Calu3 (cell line): ENCODE measurements around the gene NDUFS2. TPM values are rescaled to one million over a fixed set of nuclear protein-coding genes. Genes with fewer than 3 reads are reported as not detected.

Experiments used
- BruUV-seq: library from RNA; stranded (reverse); fragments of 400-500 nt; replicated peaks from 2 replicates; lab custom pipeline; 2021; lab: Mats Ljungman, UMichigan
- CTCF ChIA-PET: fragments of 300-600 bp; sonication (Branson Sonifier 250); formaldehyde crosslinking; loops from one replicate; lab custom pipeline; 2022; ENCODE audit warnings: antibody characterized with exemption; lab: Charles Lee
- DNase-seq: peaks from one replicate; pipeline ENCODE4 v3.0.0; 2022
- H3K27ac Mint-ChIP-seq: one replicate; pipeline ENCODE4 v1.8.0; 2022; ENCODE audit warnings: mixed read lengths; ENCODE audit not compliant: unreplicated experiment
- H3K27me3 Mint-ChIP-seq: one replicate; pipeline ENCODE4 v1.8.0; 2022; ENCODE audit warnings: mixed read lengths; ENCODE audit not compliant: unreplicated experiment
- H3K36me3 Mint-ChIP-seq: one replicate; pipeline ENCODE4 v1.8.0; 2022; ENCODE audit warnings: mild to moderate bottlenecking, moderate library complexity, mixed read lengths; ENCODE audit not compliant: insufficient read depth, unreplicated experiment
- H3K4me1 Mint-ChIP-seq: one replicate; pipeline ENCODE4 v1.8.0; 2022; ENCODE audit warnings: mild to moderate bottlenecking, low read depth, mixed read lengths; ENCODE audit not compliant: unreplicated experiment
- H3K4me3 Mint-ChIP-seq: one replicate; pipeline ENCODE4 v1.8.0; 2022; ENCODE audit warnings: mild to moderate bottlenecking, low read depth, moderate library complexity, mixed read lengths; ENCODE audit not compliant: unreplicated experiment
- H3K9me3 Mint-ChIP-seq: one replicate; pipeline ENCODE4 v1.8.0; 2022; ENCODE audit warnings: low read depth, mixed read lengths; ENCODE audit not compliant: unreplicated experiment
- CTCF ChIP-seq: fragments of 200-600 bp; IDR thresholded peaks from one replicate; pipeline ENCODE4 v1.8.0; 2022; ENCODE audit warnings: antibody characterized with exemption; ENCODE audit not compliant: unreplicated experiment
- intact Hi-C: fragments of 100-400 bp; cut with micrococcal nuclease; formaldehyde crosslinking; loops from one replicate; pipeline ENCODE4 v1.10.0; 2022; ENCODE audit not compliant: unreplicated experiment
- total RNA-seq: library from RNA; stranded (reverse); gene quantifications from 2 replicates; pipeline ENCODE4 v1.2.3, GENCODE V29; 2022

Gene NDUFS2
- total RNA-seq, 1 experiment from 2014 or later, result 91.3 TPM

GRCh38 chr1:161258439-161259344, 56.5 kb downstream of the NDUFS2 start, which contains the start of gene PCP4L1:
Gene PCP4L1, plus strand, starts transcription at chr1:161258745. Its CDS starts 230 bp downstream, at chr1:161258975.
- Mint-ChIP-seq H3K36me3 (peaks cover 10% of the 10 kb centered on the region), H3K27ac (peak within 1 kb of the TSS; percentile 14), H3K27me3 (peaks cover 60% of the 10 kb centered on the region), H3K9me3 (peaks cover 7% of the 10 kb centered on the region), H3K4me1 (peaks cover 34% of the 10 kb centered on the region), H3K4me3 (peak within 1 kb of the TSS; percentile 68)
- TF ChIP-seq CTCF, result no peak
- intact Hi-C loops, result no loop called here
- BruUV-seq, result no TSS peak
- peak; percentile 75 for DNase-seq
- CTCF ChIA-PET, result interaction anchor here (0.5 to 0.9 kb wide), 7 partner anchors 10 to 93 kb away, joined by 4 to 8 read pairs (median 5); no protein-coding TSS in a partner anchor

GRCh38 chr1:161259345-161259702, 57.2 kb downstream of the NDUFS2 start:
- intact Hi-C loops, result no loop called here
- DNase-seq, result no peak
- H3K4me3 Mint-ChIP-seq, result peak overlapping the region; percentile 68
- TF ChIP-seq CTCF, result no peak
- peaks cover 7% of the 10 kb centered on the region for H3K9me3 Mint-ChIP-seq
- peaks cover 34% of the 10 kb centered on the region for H3K4me1 Mint-ChIP-seq
- CTCF ChIA-PET, result interaction anchor here (0.6 kb wide), 1 partner anchor 917 kb away, joined by 3 read pairs; no protein-coding TSS in a partner anchor
- H3K27me3 Mint-ChIP-seq, result peaks cover 62% of the 10 kb centered on the region
- H3K27ac Mint-ChIP-seq, result peak overlapping the region; percentile 14
- no TSS peak for BruUV-seq
- H3K36me3 Mint-ChIP-seq, result peaks cover 10% of the 10 kb centered on the region

GRCh38 chr1:161259765-161260164, 57.6 kb downstream of the NDUFS2 start:
- no TSS peak for BruUV-seq
- Mint-ChIP-seq H3K4me3 (no peak overlapping the region), H3K36me3 (peaks cover 10% of the 10 kb centered on the region), H3K27me3 (peaks cover 67% of the 10 kb centered on the region), H3K4me1 (peaks cover 34% of the 10 kb centered on the region), H3K27ac (no peak overlapping the region), H3K9me3 (peaks cover 7% of the 10 kb centered on the region)
- TF ChIP-seq CTCF, result no peak
- CTCF ChIA-PET, result interaction anchor here (0.6 kb wide), 1 partner anchor 916 kb away, joined by 3 read pairs; no protein-coding TSS in a partner anchor
- DNase-seq, result no peak
- intact Hi-C loops, result no loop called here

- H3K27me3 Mint-ChIP-seq, result peaks cover 68% of the 10 kb centered on the region
- DNase-seq, result no peak
- peaks cover 5% of the 10 kb centered on the region for H3K9me3 Mint-ChIP-seq
- H3K36me3 Mint-ChIP-seq, result peaks cover 10% of the 10 kb centered on the region
- H3K27ac Mint-ChIP-seq, result no peak overlapping the region
- CTCF ChIA-PET, result interaction anchor here (0.5 to 0.6 kb wide), 2 partner anchors 24 to 31 kb away, joined by 3 to 4 read pairs; no protein-coding TSS in a partner anchor
- BruUV-seq, result no TSS peak
- H3K4me1 Mint-ChIP-seq, result peaks cover 34% of the 10 kb centered on the region
- intact Hi-C loops, result no loop called here
- no peak for TF ChIP-seq CTCF
- no peak overlapping the region for H3K4me3 Mint-ChIP-seq
Observed at GRCh38 chr1:161260376-161261260, 58.5 kb downstream of the NDUFS2 start.
